Common myeloid progenitor, CD34-positive (primary cell): Measurements from ENCODE around the gene MR1.
A peak's percentile ranks its signal among the peaks of the same experiment; 100 is the strongest.

Experiments
- CTCF ChIA-PET: fragments of 350-600 bp; sonication (Branson Sonifier 250); formaldehyde crosslinking; loops from one replicate; lab custom pipeline; 2021; ENCODE audit warnings: antibody characterized with exemption; lab: Charles Lee
- POLR2A ChIA-PET: fragments of 350-600 bp; sonication (Branson Sonifier 250); formaldehyde crosslinking; loops from one replicate; lab custom pipeline; 2021; ENCODE audit warnings: antibody characterized with exemption; lab: Charles Lee
- DNase-seq, 3 donors: peaks; one replicate each; pipeline versions ENCODE4 v3.0.0 to v3.0.0-alpha.2; 2013
- H3K27ac ChIP-seq, 2 experiments: 1 replicate in 1 of 2; 2 replicates in 1 of 2; pipeline ENCODE4 v1.7.0; 2013; ENCODE audit warnings: inconsistent platforms in 2 of 2, low read length in 2 of 2, mild to moderate bottlenecking in 2 of 2, low read depth in 1 of 2, moderate library complexity in 1 of 2; ENCODE audit not compliant: severe bottlenecking in 2 of 2, insufficient read depth in 1 of 2, poor library complexity in 1 of 2
- H3K27me3 ChIP-seq, 5 experiments: replicated peaks in 2 of 5; 1 replicate in 3 of 5; 2 replicates in 2 of 5; pipeline versions ENCODE4 v1.6.1 to v1.7.0; 2013; ENCODE audit warnings: low read length in 4 of 5, mild to moderate bottlenecking in 2 of 5, moderate library complexity in 2 of 5, inconsistent platforms in 1 of 5; ENCODE audit not compliant: insufficient read depth in 5 of 5, control insufficient read depth in 4 of 5
- H3K36me3 ChIP-seq, 4 experiments: 1 replicate in 2 of 4; 2 replicates in 2 of 4; pipeline versions ENCODE4 v1.6.1 to v1.7.0; 2013; ENCODE audit warnings: low read length in 3 of 4, control low read depth in 1 of 4, mild to moderate bottlenecking in 1 of 4; ENCODE audit not compliant: control insufficient read depth in 4 of 4, insufficient read depth in 4 of 4
- H3K4me1 ChIP-seq, 4 experiments: 1 replicate in 3 of 4; 2 replicates in 1 of 4; pipeline versions ENCODE4 v1.6.1 to v1.7.1; 2013; ENCODE audit warnings: low read length in 3 of 4, mild to moderate bottlenecking in 3 of 4, control low read depth in 1 of 4, inconsistent platforms in 1 of 4, moderate library complexity in 1 of 4; ENCODE audit not compliant: control insufficient read depth in 4 of 4, insufficient read depth in 4 of 4; ENCODE audit errors: control extremely low read depth in 1 of 4
- H3K4me3 ChIP-seq, 7 experiments: 1 replicate in 4 of 7; 2 replicates in 3 of 7; pipeline versions ENCODE4 v1.5.1 to v1.7.0; 2013; ENCODE audit warnings: mild to moderate bottlenecking in 7 of 7, low read length in 6 of 7, moderate library complexity in 6 of 7, inconsistent platforms in 2 of 7, low read depth in 2 of 7, control low read depth in 1 of 7; ENCODE audit not compliant: insufficient read depth in 4 of 7, control insufficient read depth in 1 of 7; ENCODE audit errors: extremely low read depth in 1 of 7
- H3K9me3 ChIP-seq, 5 experiments: 1 replicate in 4 of 5; 2 replicates in 1 of 5; pipeline versions ENCODE4 v1.6.1 to v1.7.1; 2013; ENCODE audit warnings: low read length in 4 of 5, mild to moderate bottlenecking in 2 of 5, inconsistent platforms in 1 of 5, low read depth in 1 of 5, moderate library complexity in 1 of 5; ENCODE audit not compliant: control insufficient read depth in 4 of 5, insufficient read depth in 2 of 5; ENCODE audit errors: control extremely low read depth in 1 of 5
- WGBS: methylation state at CpG from one replicate; pipeline ENCODE4 v1.1.5; 2013; ENCODE audit not compliant: insufficient coverage; 5-methylcytosine and 5-hydroxymethylcytosine counted together

The MR1 gene

DNA sequence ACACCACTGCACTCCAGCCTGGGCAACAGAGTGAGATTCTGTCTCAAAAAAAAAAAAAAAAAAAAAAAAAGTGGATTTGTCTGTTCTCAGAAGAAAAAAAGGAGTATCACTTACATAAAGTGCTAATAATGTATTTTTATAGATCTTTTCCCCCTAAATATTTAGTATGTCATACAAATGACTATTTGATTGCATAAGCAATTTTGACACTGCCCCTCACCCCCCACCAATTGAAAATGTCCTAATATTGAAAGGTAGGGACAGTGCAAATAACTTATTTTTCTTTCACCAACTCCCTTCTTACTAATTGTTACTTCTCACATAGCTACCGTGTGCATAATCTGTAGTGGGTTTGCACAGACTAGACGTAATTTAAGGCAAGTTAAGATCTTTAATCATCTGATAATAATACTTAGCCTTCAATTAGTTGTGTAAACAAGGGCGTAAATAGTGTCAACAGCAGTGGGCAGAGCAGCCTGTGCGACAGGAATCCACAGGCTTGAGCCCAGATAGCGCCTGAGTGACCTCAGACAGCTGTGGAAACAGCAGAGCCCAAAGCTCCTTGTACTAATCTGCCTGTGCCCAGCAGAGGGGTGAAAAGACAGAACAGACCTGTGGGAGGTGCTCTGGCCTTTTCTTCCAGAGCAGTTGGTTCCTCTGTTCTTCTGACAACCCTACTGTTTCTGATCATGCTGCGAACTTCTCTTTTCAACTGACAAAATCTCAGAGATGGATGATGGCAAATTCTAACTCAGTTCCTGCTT is 50.2 kb downstream of the MR1 start:
- Histone ChIP-seq H3K4me3 (no peak overlapping the region), H3K4me1 (peaks cover 14 to 39% (median 17%) of the 10 kb centered on the region in 4 experiments), H3K27me3 (no peaks in the 10 kb centered on the region), H3K9me3 (no peaks in the 10 kb centered on the region), H3K36me3 (no peaks in the 10 kb centered on the region), H3K27ac (no peak overlapping the region)
- 6% methylated on average over 3 of the region's 6 CpGs for WGBS
- ChIA-PET CTCF (interaction anchor here (0.9 to 7.4 kb wide), 16 partner anchors 9 to 207 kb away, joined by 3 to 125 read pairs (median 7); partner anchors contain the start of gene MR1), POLR2A (no interaction called here)
- peak; percentile 74 to 88 (median 85) for DNase-seq

DNA sequence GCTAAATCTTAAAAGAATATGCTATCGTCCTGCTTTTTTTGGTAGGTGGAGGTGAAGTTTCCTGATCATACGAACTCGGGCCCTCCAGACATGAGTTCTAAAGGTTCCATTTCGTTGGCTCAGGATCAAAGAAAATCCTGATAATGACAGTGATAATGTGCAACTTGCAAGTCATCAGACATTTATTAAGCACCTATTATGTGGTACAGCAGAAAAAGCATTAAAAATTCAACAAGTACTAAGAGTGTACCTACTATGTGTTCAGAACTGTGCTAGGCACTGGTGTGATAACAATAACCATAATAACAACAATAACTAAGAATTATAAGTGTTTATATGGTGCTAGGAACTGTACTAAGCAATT is 50.8 kb downstream of the MR1 start:
- POLR2A ChIA-PET: no interaction called here
- Histone ChIP-seq H3K27ac (no peak overlapping the region), H3K4me3 (no peak overlapping the region), H3K27me3 (no peaks in the 10 kb centered on the region), H3K4me1 (peaks cover 14 to 41% (median 18%) of the 10 kb centered on the region in 4 experiments), H3K9me3 (no peaks in the 10 kb centered on the region), H3K36me3 (no peaks in the 10 kb centered on the region)
- WGBS: 0% methylated on average over 1 of the region's 4 CpGs
- CTCF ChIA-PET: interaction anchor here (1.0 to 7.4 kb wide), 14 partner anchors 10 to 202 kb away, joined by 3 to 125 read pairs (median 8); partner anchors contain the start of gene MR1
- no peak for DNase-seq

DNA sequence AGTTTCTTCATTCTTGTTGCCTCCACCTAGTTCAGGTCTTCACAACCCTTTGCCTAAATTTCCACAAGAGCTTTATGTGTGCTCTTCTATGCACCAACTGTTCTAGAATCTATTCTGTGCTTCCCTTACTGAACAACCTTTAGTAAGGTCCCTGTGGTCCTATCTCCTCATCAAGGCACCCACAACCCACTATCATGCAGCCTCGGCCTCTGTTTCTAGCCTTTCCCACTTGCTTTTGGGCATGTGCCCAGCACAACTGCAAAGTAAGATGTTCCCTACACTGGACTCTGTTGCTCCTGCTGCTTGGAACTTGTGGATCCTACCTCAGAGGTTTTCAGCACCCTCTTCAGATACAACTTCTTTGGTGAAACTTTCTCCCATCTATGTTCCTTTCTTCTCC is 52.3 kb downstream of the MR1 start:
- Histone ChIP-seq H3K27me3 (no peaks in the 10 kb centered on the region), H3K4me3 (no peak overlapping the region), H3K4me1 (peaks cover 22 to 45% (median 28%) of the 10 kb centered on the region in 4 experiments), H3K27ac (no peak overlapping the region), H3K36me3 (no peaks in the 10 kb centered on the region), H3K9me3 (no peaks in the 10 kb centered on the region)
- ChIA-PET POLR2A (no interaction called here), CTCF (interaction anchor here (0.8 to 7.4 kb wide), 11 partner anchors 12 to 204 kb away, joined by 3 to 125 read pairs (median 4); no protein-coding TSS in a partner anchor)
- 90% methylated on average over 1 of the region's 1 CpG for WGBS
- no peak for DNase-seq

DNA sequence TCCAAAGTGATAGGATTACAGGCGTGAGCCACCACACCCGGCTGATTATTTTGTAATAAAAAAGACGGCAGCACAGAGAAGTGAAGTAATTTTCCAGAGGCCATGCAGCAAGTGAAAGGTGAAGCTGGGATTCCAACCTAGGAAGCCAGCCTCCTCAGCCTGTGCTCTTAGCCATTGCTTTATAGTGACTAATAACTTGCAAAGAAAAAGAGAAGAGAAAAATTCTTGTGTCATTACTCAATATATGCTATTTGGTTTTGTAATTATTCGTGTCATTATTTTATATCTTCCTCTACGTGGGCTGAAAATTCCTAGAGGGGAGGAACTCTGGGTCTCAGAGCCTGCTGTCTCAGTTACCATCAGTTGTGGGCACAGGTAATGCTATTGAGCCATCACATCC is 53.1 kb downstream of the MR1 start:
- no peak overlapping the region for H3K27ac ChIP-seq
- POLR2A ChIA-PET: interaction anchor here (0.7 to 4.9 kb wide), 3 partner anchors 18 to 55 kb away, joined by 4 to 63 read pairs (median 25); no protein-coding TSS in a partner anchor

DNA sequence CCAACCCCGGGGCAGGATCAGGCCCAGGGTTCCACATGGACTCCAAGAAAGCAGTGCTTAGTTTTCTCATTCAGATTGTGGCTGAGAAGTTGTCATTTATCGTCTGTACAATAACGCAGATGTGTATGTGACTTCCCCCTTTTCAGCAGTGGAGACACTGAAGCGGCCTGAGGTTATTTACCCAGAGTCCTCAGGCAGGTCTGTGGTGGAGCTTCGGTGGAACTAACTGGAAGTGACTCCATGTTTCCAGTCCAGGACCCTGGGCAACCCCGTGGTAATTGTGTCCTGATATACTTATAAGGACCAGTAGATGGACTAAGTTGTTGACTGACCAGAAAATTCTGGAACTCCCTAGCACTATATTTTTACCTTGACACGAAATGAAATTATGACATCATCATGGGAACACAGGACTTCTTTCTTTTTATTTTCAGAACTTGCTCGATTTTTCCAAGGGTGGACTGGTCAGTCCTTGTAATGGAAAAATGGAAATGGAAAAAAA is 53.7 kb downstream of the MR1 start:
- Histone ChIP-seq H3K4me3 (peak overlapping the region in 3 of 7 experiments; percentile 78 to 95 (median 89)), H3K27ac (peak overlapping the region in 1 of 2 experiments; percentile 68), H3K4me1 (peaks cover 25 to 52% (median 31%) of the 10 kb centered on the region in 4 experiments), H3K27me3 (no peaks in the 10 kb centered on the region), H3K9me3 (no peaks in the 10 kb centered on the region), H3K36me3 (no peaks in the 10 kb centered on the region)
- 25% methylated on average over 4 of the region's 8 CpGs for WGBS
- ChIA-PET CTCF (interaction anchor here (1.7 to 7.4 kb wide), 3 partner anchors 48 to 76 kb away, joined by 5 to 125 read pairs (median 38); no protein-coding TSS in a partner anchor), POLR2A (interaction anchor here (0.7 to 4.9 kb wide), 4 partner anchors 12 to 55 kb away, joined by 4 to 63 read pairs (median 14); no protein-coding TSS in a partner anchor)
- DNase-seq: peak; percentile 60 to 94 (median 93)

More for the DNA sequence above, 53.1 kb downstream of the MR1 start:
- H3K36me3 ChIP-seq: no peaks in the 10 kb centered on the region
- CTCF ChIA-PET: interaction anchor here (1.0 to 7.4 kb wide), 3 partner anchors 55 to 76 kb away, joined by 3 to 125 read pairs (median 38); no protein-coding TSS in a partner anchor
- H3K4me1 ChIP-seq: peaks cover 25 to 51% (median 31%) of the 10 kb centered on the region in 4 experiments
- no peaks in the 10 kb centered on the region for H3K9me3 ChIP-seq
- no peaks in the 10 kb centered on the region for H3K27me3 ChIP-seq
- WGBS: 90% methylated on average over 2 of the region's 5 CpGs
- peak overlapping the region in 1 of 7 experiments; percentile 95 for H3K4me3 ChIP-seq
- no peak for DNase-seq

DNA sequence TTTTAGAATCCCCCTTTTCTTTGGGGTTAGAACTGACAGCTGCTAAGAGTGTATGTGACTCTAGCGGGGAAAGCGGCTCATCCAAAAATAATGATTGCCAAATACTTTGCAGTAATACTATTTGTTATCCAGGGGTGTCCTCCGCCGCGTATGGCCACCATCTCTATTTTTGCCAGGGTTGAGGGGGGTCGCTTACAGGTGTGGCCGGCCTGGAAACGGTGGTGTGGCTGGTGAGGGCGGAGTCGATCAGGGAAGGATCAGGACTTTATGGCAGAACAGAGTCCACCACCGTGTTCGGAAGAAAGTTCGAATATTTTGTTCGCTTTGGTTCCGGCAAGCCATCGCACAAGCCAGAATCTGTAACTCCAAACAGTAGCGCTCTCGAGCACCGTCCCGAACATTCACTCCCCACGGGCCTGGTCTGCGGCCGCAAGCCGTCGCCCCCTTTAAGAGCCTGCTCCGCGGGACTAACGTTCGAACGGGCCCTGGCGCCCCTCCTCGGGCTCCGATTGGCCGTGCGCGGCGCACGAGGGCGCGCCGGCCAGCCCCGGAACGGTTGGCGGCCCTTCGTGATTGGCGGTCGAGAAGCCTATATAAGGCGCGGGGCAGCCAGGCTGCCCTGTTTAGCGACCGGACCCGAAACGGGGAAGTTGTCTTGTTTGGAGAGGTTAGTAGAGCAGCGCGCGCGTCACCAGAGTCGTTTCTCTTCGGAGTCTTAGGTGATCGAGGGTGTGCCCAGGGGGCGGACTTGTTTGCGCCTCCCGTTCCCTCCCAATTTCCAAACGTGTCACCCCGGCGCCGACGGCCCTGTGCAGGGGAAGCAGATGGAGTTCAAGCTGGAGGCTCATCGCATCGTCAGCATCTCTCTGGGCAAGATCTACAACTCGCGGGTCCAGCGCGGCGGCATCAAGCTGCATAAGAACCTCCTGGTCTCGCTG is 54.6 kb downstream of the MR1 start, which contains the start of gene IER5:
Gene IER5, plus strand, starts transcription at position 622 of the 938 bp plus-strand sequence. Its CDS starts 203 bp downstream, at position 825.
- Histone ChIP-seq H3K4me3 (peak within 1 kb of the TSS; percentile 63 to 95 (median 86)), H3K27ac (peak within 1 kb of the TSS; percentile 67 to 86), H3K27me3 (no peaks in the 10 kb centered on the region), H3K9me3 (no peaks in the 10 kb centered on the region), H3K36me3 (no peaks in the 10 kb centered on the region), H3K4me1 (peaks cover 25 to 52% (median 31%) of the 10 kb centered on the region in 4 experiments)
- DNase-seq: peak; percentile 95 to 98 (median 98)
- WGBS: 3% methylated on average over 69 of the region's 76 CpGs
- ChIA-PET POLR2A (interaction anchor here (0.6 to 4.9 kb wide), 11 partner anchors 8 to 64 kb away, joined by 3 to 63 read pairs (median 4); no protein-coding TSS in a partner anchor), CTCF (interaction anchor here (1.7 to 7.4 kb wide), 4 partner anchors 15 to 75 kb away, joined by 5 to 125 read pairs (median 66); no protein-coding TSS in a partner anchor)
